GM23338 (cell line): ENCODE measurements around the gene MED13. TPM values are rescaled to one million over a fixed set of nuclear protein-coding genes. Genes with fewer than 3 reads are reported as not detected.

Source experiments
- ATAC-seq: fragments of 200-7000 bp; cut with Tn5 transposase; 3 replicates; pipeline ENCODE4 v1.9.1; 2020
- DNase-seq: peaks from one replicate; pipeline ENCODE4 v3.0.0-alpha.2; 2015; ENCODE audit warnings: low spot score
- H2AFZ ChIP-seq: fragments of 200-600 bp; sonication (generic); 2 replicates; pipeline ENCODE4 v1.8.0; 2016; ENCODE audit warnings: antibody characterized with exemption, mild to moderate bottlenecking, moderate library complexity
- H3F3A ChIP-seq: fragments of 200-600 bp; sonication (generic); replicated peaks from 2 replicates; pipeline ENCODE4 v1.8.0; 2017; ENCODE audit warnings: antibody characterized with exemption, mixed run types, low read depth
- H3K27ac ChIP-seq: fragments of 200-600 bp; sonication (generic); 2 replicates; pipeline ENCODE4 v1.6.1; 2016; ENCODE audit warnings: low read depth
- H3K27me3 ChIP-seq: fragments of 200-600 bp; sonication (generic); 2 replicates; pipeline ENCODE4 v1.8.0; 2016; ENCODE audit warnings: mild to moderate bottlenecking, mixed run types, moderate library complexity; ENCODE audit not compliant: insufficient read depth
- H3K36me3 ChIP-seq: fragments of 200-600 bp; sonication (generic); 2 replicates; pipeline ENCODE4 v1.8.0; 2016; ENCODE audit warnings: mild to moderate bottlenecking; ENCODE audit not compliant: insufficient read depth
- H3K4me1 ChIP-seq: fragments of 200-600 bp; sonication (generic); 2 replicates; pipeline ENCODE4 v1.8.0; 2016; ENCODE audit warnings: mild to moderate bottlenecking, moderate library complexity; ENCODE audit not compliant: insufficient read depth
- H3K4me2 ChIP-seq: fragments of 200-600 bp; sonication (generic); 2 replicates; pipeline ENCODE4 v1.7.1; 2017; ENCODE audit warnings: mixed run types
- H3K4me3 ChIP-seq: fragments of 200-600 bp; sonication (generic); 2 replicates; pipeline ENCODE4 v1.6.1; 2016; ENCODE audit warnings: mixed run types
- H3K79me2 ChIP-seq: fragments of 200-600 bp; sonication (generic); replicated peaks from 2 replicates; pipeline ENCODE4 v1.8.0; 2017; ENCODE audit warnings: mild to moderate bottlenecking; ENCODE audit not compliant: insufficient read depth
- H3K9me2 ChIP-seq: fragments of 200-600 bp; sonication (generic); 2 replicates; pipeline ENCODE4 v1.8.0; 2017; ENCODE audit not compliant: insufficient read depth
- H4K20me1 ChIP-seq: fragments of 200-600 bp; sonication (generic); replicated peaks from 2 replicates; pipeline ENCODE4 v1.8.0; 2017; ENCODE audit warnings: mild to moderate bottlenecking; ENCODE audit not compliant: insufficient read depth
- H3K27ac Mint-ChIP-seq: 2 replicates; pipeline ENCODE4 v1.8.0; 2020; ENCODE audit warnings: inconsistent platforms, mild to moderate bottlenecking, moderate library complexity, mixed read lengths
- H3K27me3 Mint-ChIP-seq: 3 replicates; pipeline ENCODE4 v1.8.0; 2022; ENCODE audit warnings: low read depth, mild to moderate bottlenecking, moderate library complexity, mixed read lengths, inconsistent platforms; ENCODE audit not compliant: insufficient read depth, poor library complexity
- H3K36me3 Mint-ChIP-seq: 3 replicates; pipeline ENCODE4 v1.8.0; 2021; ENCODE audit warnings: low read depth, mild to moderate bottlenecking, inconsistent platforms, moderate library complexity, mixed read lengths
- H3K4me1 Mint-ChIP-seq: 3 replicates; pipeline ENCODE4 v1.8.0; 2020; ENCODE audit warnings: mild to moderate bottlenecking, inconsistent platforms, mixed read lengths
- H3K4me3 Mint-ChIP-seq: 3 replicates; pipeline ENCODE4 v1.8.0; 2021; ENCODE audit warnings: moderate library complexity, mild to moderate bottlenecking, inconsistent platforms, mixed read lengths
- H3K9me3 Mint-ChIP-seq: 3 replicates; pipeline ENCODE4 v1.8.0; 2020; ENCODE audit warnings: moderate library complexity, mild to moderate bottlenecking, inconsistent platforms, mixed read lengths
- CREB1 ChIP-seq: fragments of 250-450 bp; sonication (Bioruptor Pico); IDR thresholded peaks from 2 replicates; pipeline ENCODE4 v1.5.0; 2020; ENCODE audit warnings: low read depth, mild to moderate bottlenecking, moderate library complexity
- EZH2phosphoT487 ChIP-seq: fragments of 200-600 bp; sonication (generic); IDR thresholded peaks from one replicate; pipeline ENCODE4 v1.8.1; 2018; ENCODE audit warnings: antibody characterized with exemption; ENCODE audit not compliant: unreplicated experiment
- JUNB ChIP-seq: IDR thresholded peaks from one replicate; pipeline ENCODE4 v1.6.1; 2016; ENCODE audit warnings: antibody characterized with exemption; ENCODE audit not compliant: unreplicated experiment
- NANOG ChIP-seq: IDR thresholded peaks from 2 replicates; pipeline ENCODE4 v1.6.1; 2016; ENCODE audit warnings: antibody characterized with exemption, borderline replicate concordance
- POLR2AphosphoS5 ChIP-seq: IDR thresholded peaks from 2 replicates; pipeline ENCODE4 v1.6.1; 2016; ENCODE audit warnings: antibody characterized with exemption, low read depth
- ZNF114 ChIP-seq: fragments of 250-450 bp; sonication (Bioruptor Pico); IDR thresholded peaks from 2 replicates; pipeline ENCODE4 v1.5.0; 2020; ENCODE audit warnings: mild to moderate bottlenecking, moderate library complexity
- ZNF331 ChIP-seq: fragments of 250-450 bp; sonication (Bioruptor Pico); IDR thresholded peaks from 2 replicates; pipeline ENCODE4 v1.5.0; 2020; ENCODE audit warnings: low read depth, mild to moderate bottlenecking, moderate library complexity
- polyA plus RNA-seq: library from polyadenylated mRNA; unstranded; fragments of >200 nt; fragmentation: Nextera tagmentation; extraction: Ambion mirVana; gene quantifications from 2 replicates; pipeline ENCODE4 v1.2.1, GENCODE V29; 2016
- total RNA-seq: library from RNA; depleted of rRNA; stranded (reverse); fragments of >200 nt; shearing (Covaris generic); gene quantifications from 2 replicates; pipeline ENCODE4 v1.2.3, GENCODE V29; 2014
- TF ChIP-seq, protein P1 (sequence below), 2 experiments: fragments of 200-600 bp in 1 of 2; sonication (generic) in 1 of 2; conservative IDR thresholded peaks; 2 replicates each; pipeline versions ENCODE4 v1.5.1 to v1.6.1; 2016 to 2017; ENCODE audit warnings: antibody characterized with exemption in 2 of 2, low read depth in 2 of 2, mild to moderate bottlenecking in 2 of 2, moderate library complexity in 1 of 2
- TF ChIP-seq, protein P2 (sequence below): fragments of 250-450 bp; sonication (Bioruptor Pico); IDR thresholded peaks from 2 replicates; pipeline ENCODE4 v1.5.0; 2020; ENCODE audit warnings: mild to moderate bottlenecking, moderate library complexity
- TF ChIP-seq, protein P3 (sequence below): IDR thresholded peaks from 2 replicates; pipeline ENCODE4 v1.6.1; 2016; ENCODE audit warnings: antibody characterized with exemption

Gene MED13
- total and polyA plus RNA-seq, 2 experiments from 2014 or later, result 13.0 to 45.8 TPM

- Histone ChIP-seq H4K20me1 (peaks cover 12% of the 10 kb centered on the region; the same call in 1 of the 2 replicates), H3K36me3 (peaks cover 2% of the 10 kb centered on the region; the same call in 1 of the 2 replicates), H3K4me1 (no peaks in the 10 kb centered on the region), H3K9me2 (no peaks in the 10 kb centered on the region), H3K79me2 (peaks cover 98% of the 10 kb centered on the region), H3K27me3 (no peaks in the 10 kb centered on the region), H3K4me3 (no peak overlapping the region), H2AFZ (no peak overlapping the region), H3K27ac (no peak overlapping the region), H3K4me2 (no peak overlapping the region), H3F3A (no peaks in the 10 kb centered on the region)
- Mint-ChIP-seq H3K27ac (no peak overlapping the region), H3K27me3 (no peaks in the 10 kb centered on the region), H3K4me1 (no peaks in the 10 kb centered on the region), H3K36me3 (peaks cover 49% of the 10 kb centered on the region), H3K9me3 (no peaks in the 10 kb centered on the region), H3K4me3 (no peak overlapping the region)
- ATAC-seq (no peak), DNase-seq (no peak)
- no peak for TF ChIP-seq NANOG
- no peak for TF ChIP-seq POLR2AphosphoS5
- TF ChIP-seq, protein P1, sequence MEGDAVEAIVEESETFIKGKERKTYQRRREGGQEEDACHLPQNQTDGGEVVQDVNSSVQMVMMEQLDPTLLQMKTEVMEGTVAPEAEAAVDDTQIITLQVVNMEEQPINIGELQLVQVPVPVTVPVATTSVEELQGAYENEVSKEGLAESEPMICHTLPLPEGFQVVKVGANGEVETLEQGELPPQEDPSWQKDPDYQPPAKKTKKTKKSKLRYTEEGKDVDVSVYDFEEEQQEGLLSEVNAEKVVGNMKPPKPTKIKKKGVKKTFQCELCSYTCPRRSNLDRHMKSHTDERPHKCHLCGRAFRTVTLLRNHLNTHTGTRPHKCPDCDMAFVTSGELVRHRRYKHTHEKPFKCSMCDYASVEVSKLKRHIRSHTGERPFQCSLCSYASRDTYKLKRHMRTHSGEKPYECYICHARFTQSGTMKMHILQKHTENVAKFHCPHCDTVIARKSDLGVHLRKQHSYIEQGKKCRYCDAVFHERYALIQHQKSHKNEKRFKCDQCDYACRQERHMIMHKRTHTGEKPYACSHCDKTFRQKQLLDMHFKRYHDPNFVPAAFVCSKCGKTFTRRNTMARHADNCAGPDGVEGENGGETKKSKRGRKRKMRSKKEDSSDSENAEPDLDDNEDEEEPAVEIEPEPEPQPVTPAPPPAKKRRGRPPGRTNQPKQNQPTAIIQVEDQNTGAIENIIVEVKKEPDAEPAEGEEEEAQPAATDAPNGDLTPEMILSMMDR (conservative IDR thresholded peaks at IDR 0.05; ENCODE audit: low read depth in 2 of 2), result no peak
- TF ChIP-seq CREB1, result no peak
- TF ChIP-seq EZH2phosphoT487, result no peak
- no peak for TF ChIP-seq JUNB
- no peak for TF ChIP-seq ZNF114 (CRISPR knock-in tag)
- TF ChIP-seq, protein P2, sequence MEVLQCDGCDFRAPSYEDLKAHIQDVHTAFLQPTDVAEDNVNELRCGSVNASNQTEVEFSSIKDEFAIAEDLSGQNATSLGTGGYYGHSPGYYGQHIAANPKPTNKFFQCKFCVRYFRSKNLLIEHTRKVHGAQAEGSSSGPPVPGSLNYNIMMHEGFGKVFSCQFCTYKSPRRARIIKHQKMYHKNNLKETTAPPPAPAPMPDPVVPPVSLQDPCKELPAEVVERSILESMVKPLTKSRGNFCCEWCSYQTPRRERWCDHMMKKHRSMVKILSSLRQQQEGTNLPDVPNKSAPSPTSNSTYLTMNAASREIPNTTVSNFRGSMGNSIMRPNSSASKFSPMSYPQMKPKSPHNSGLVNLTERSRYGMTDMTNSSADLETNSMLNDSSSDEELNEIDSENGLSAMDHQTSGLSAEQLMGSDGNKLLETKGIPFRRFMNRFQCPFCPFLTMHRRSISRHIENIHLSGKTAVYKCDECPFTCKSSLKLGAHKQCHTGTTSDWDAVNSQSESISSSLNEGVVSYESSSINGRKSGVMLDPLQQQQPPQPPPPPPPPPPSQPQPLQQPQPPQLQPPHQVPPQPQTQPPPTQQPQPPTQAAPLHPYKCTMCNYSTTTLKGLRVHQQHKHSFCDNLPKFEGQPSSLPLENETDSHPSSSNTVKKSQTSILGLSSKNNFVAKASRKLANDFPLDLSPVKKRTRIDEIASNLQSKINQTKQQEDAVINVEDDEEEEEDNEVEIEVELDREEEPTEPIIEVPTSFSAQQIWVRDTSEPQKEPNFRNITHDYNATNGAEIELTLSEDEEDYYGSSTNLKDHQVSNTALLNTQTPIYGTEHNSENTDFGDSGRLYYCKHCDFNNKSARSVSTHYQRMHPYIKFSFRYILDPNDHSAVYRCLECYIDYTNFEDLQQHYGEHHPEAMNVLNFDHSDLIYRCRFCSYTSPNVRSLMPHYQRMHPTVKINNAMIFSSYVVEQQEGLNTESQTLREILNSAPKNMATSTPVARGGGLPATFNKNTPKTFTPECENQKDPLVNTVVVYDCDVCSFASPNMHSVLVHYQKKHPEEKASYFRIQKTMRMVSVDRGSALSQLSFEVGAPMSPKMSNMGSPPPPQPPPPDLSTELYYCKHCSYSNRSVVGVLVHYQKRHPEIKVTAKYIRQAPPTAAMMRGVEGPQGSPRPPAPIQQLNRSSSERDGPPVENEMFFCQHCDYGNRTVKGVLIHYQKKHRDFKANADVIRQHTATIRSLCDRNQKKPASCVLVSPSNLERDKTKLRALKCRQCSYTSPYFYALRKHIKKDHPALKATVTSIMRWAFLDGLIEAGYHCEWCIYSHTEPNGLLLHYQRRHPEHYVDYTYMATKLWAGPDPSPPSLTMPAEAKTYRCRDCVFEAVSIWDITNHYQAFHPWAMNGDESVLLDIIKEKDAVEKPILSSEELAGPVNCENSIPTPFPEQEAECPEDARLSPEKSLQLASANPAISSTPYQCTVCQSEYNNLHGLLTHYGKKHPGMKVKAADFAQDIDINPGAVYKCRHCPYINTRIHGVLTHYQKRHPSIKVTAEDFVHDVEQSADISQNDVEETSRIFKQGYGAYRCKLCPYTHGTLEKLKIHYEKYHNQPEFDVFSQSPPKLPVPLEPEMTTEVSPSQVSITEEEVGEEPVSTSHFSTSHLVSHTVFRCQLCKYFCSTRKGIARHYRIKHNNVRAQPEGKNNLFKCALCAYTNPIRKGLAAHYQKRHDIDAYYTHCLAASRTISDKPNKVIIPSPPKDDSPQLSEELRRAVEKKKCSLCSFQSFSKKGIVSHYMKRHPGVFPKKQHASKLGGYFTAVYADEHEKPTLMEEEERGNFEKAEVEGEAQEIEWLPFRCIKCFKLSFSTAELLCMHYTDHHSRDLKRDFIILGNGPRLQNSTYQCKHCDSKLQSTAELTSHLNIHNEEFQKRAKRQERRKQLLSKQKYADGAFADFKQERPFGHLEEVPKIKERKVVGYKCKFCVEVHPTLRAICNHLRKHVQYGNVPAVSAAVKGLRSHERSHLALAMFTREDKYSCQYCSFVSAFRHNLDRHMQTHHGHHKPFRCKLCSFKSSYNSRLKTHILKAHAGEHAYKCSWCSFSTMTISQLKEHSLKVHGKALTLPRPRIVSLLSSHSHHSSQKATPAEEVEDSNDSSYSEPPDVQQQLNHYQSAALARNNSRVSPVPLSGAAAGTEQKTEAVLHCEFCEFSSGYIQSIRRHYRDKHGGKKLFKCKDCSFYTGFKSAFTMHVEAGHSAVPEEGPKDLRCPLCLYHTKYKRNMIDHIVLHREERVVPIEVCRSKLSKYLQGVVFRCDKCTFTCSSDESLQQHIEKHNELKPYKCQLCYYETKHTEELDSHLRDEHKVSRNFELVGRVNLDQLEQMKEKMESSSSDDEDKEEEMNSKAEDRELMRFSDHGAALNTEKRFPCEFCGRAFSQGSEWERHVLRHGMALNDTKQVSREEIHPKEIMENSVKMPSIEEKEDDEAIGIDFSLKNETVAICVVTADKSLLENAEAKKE, result no peak
- TF ChIP-seq, protein P3, sequence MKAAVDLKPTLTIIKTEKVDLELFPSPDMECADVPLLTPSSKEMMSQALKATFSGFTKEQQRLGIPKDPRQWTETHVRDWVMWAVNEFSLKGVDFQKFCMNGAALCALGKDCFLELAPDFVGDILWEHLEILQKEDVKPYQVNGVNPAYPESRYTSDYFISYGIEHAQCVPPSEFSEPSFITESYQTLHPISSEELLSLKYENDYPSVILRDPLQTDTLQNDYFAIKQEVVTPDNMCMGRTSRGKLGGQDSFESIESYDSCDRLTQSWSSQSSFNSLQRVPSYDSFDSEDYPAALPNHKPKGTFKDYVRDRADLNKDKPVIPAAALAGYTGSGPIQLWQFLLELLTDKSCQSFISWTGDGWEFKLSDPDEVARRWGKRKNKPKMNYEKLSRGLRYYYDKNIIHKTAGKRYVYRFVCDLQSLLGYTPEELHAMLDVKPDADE, result no peak
- TF ChIP-seq ZNF331 (CRISPR knock-in tag), result no peak
These were observed 21.5 kb downstream of the MED13 start for GRCh38 chr17:62043602-62044001.
